H1 (cell line): ENCODE data around the gene PDE3A. TPM values are rescaled to one million over a fixed set of nuclear protein-coding genes. Genes with fewer than 3 reads are reported as not detected.

ENCODE experiments used
- CTCF ChIA-PET: fragments of 300-600 bp; sonication (Branson Sonifier 250); formaldehyde crosslinking; loops from one replicate; lab custom pipeline; 2021; ENCODE audit not compliant: partially characterized antibody; lab: Charles Lee
- POLR2A ChIA-PET: fragments of 300-600 bp; sonication (Branson Sonifier 250); formaldehyde crosslinking; loops from one replicate; lab custom pipeline; 2021; ENCODE audit warnings: inconsistent platforms; ENCODE audit not compliant: partially characterized antibody; lab: Charles Lee
- DNase-seq, 2 experiments: peaks; one replicate each; pipeline versions ENCODE4 v3.0.0 to v3.0.0-alpha.2; 2010 to 2022; ENCODE audit warnings: low spot score in 2 of 2, low read depth in 1 of 2, mixed read lengths in 1 of 2
- FAIRE-seq: peaks from 2 replicates; lab custom pipeline; 2011; peaks lifted over from hg19 to GRCh38; lab: Jason Lieb, UNC
- H2AFZ ChIP-seq: 2 replicates; pipeline ENCODE4 v1.8.1; 2012; ENCODE audit warnings: low read length, inconsistent platforms
- H2AK5ac ChIP-seq: 2 replicates; pipeline ENCODE4 v1.6.1; 2013; ENCODE audit warnings: low read depth, low read length
- H2BK120ac ChIP-seq: replicated peaks from 2 replicates; pipeline ENCODE3; 2013; ENCODE audit warnings: low read depth, low read length, inconsistent platforms
- H2BK12ac ChIP-seq: 2 replicates; pipeline ENCODE4 v1.6.1; 2013; ENCODE audit warnings: low read depth, low read length
- H2BK15ac ChIP-seq: 2 replicates; pipeline ENCODE4 v1.6.1; 2013; ENCODE audit warnings: low read length
- H2BK20ac ChIP-seq: 2 replicates; pipeline ENCODE4 v1.6.1; 2013; ENCODE audit warnings: low read length
- H2BK5ac ChIP-seq: 2 replicates; pipeline ENCODE4 v1.6.1; 2013; ENCODE audit warnings: low read depth, low read length
- H3K14ac ChIP-seq: 2 replicates; pipeline ENCODE4 v1.6.1; 2013; ENCODE audit warnings: inconsistent platforms; ENCODE audit not compliant: insufficient read length
- H3K18ac ChIP-seq: 2 replicates; pipeline ENCODE4 v1.6.1; 2013; ENCODE audit warnings: low read length; ENCODE audit errors: extremely low read depth
- H3K23ac ChIP-seq: 2 replicates; pipeline ENCODE4 v1.6.1; 2013; ENCODE audit warnings: inconsistent platforms; ENCODE audit not compliant: insufficient read length
- H3K23me2 ChIP-seq: 2 replicates; pipeline ENCODE4 v1.6.1; 2013; ENCODE audit warnings: low read depth, low read length
- H3K27ac ChIP-seq: 2 replicates; pipeline ENCODE4 v1.6.1; 2011; ENCODE audit warnings: low read depth, low read length, inconsistent platforms
- H3K27me3 ChIP-seq, 4 experiments: replicated peaks in 1 of 4; 1 replicate in 1 of 4; 2 replicates in 3 of 4; pipeline versions ENCODE4 v1.6.1 to v1.8.1; 2011 to 2013; ENCODE audit warnings: low read length in 3 of 4, mild to moderate bottlenecking in 3 of 4, inconsistent platforms in 2 of 4, mixed read lengths in 2 of 4, moderate library complexity in 1 of 4; ENCODE audit not compliant: control insufficient read depth in 3 of 4, insufficient read depth in 3 of 4; ENCODE audit errors: extremely low read depth in 1 of 4
- H3K36me3 ChIP-seq, 4 experiments: 2 replicates each; pipeline versions ENCODE4 v1.6.1 to v1.8.1; 2011 to 2013; ENCODE audit warnings: mild to moderate bottlenecking in 4 of 4, low read length in 3 of 4, moderate library complexity in 2 of 4, control low read depth in 1 of 4, inconsistent platforms in 1 of 4; ENCODE audit not compliant: insufficient read depth in 4 of 4, control insufficient read depth in 2 of 4
- H3K4ac ChIP-seq: replicated peaks from 2 replicates; pipeline ENCODE3; 2013; ENCODE audit warnings: low read length, low read depth, mixed read lengths, inconsistent platforms; ENCODE audit not compliant: insufficient read length
- H3K4me1 ChIP-seq, 4 experiments: replicated peaks in 1 of 4; 1 replicate in 1 of 4; 2 replicates in 3 of 4; pipeline versions ENCODE4 v1.6.1 to v1.8.1; 2011 to 2013; ENCODE audit warnings: low read length in 3 of 4, inconsistent platforms in 2 of 4, mixed read lengths in 1 of 4; ENCODE audit not compliant: insufficient read depth in 4 of 4, control insufficient read depth in 3 of 4
- H3K4me2 ChIP-seq, 2 experiments: 2 replicates each; pipeline versions ENCODE4 v1.6.1 to v1.8.1; 2011 to 2013; ENCODE audit warnings: low read depth in 2 of 2, low read length in 2 of 2, control low read depth in 1 of 2, inconsistent platforms in 1 of 2, mild to moderate bottlenecking in 1 of 2; ENCODE audit not compliant: insufficient read depth in 1 of 2
- H3K4me3 ChIP-seq, 4 experiments: fragments of 200-600, 300-600 bp in 1 of 4; sonication (generic), shearing (Covaris generic), sonication (Bioruptor Twin) in 1 of 4; 2 replicates each; pipeline versions ENCODE4 v1.5.1 to v1.8.1; 2011 to 2016; ENCODE audit warnings: low read length in 4 of 4, low read depth in 3 of 4, control low read depth in 2 of 4, inconsistent platforms in 2 of 4, mild to moderate bottlenecking in 2 of 4, mixed read lengths in 1 of 4, moderate library complexity in 1 of 4; ENCODE audit not compliant: insufficient read depth in 2 of 4; ENCODE audit errors: extremely low read depth in 1 of 4
- H3K56ac ChIP-seq: replicated peaks from 2 replicates; pipeline ENCODE3; 2013; ENCODE audit warnings: low read depth, mild to moderate bottlenecking, mixed read lengths, low read length, inconsistent platforms; ENCODE audit not compliant: insufficient read length
- H3K79me1 ChIP-seq: 2 replicates; pipeline ENCODE4 v1.6.1; 2013; ENCODE audit warnings: low read depth, low read length, control low read depth
- H3K79me2 ChIP-seq, 2 experiments: 2 replicates each; pipeline versions ENCODE4 v1.6.1 to v1.8.1; 2012 to 2013; ENCODE audit warnings: low read length in 2 of 2, mild to moderate bottlenecking in 2 of 2, inconsistent platforms in 1 of 2; ENCODE audit not compliant: insufficient read depth in 2 of 2, control insufficient read depth in 1 of 2
- H3K9ac ChIP-seq, 4 experiments: replicated peaks in 1 of 4; 1 replicate in 1 of 4; 2 replicates in 3 of 4; pipeline versions ENCODE4 v1.6.1 to v1.8.1; 2011 to 2013; ENCODE audit warnings: low read depth in 3 of 4, low read length in 3 of 4, control low read depth in 2 of 4, mild to moderate bottlenecking in 2 of 4, moderate library complexity in 2 of 4, inconsistent platforms in 1 of 4; ENCODE audit errors: extremely low read depth in 1 of 4
- H3K9me3 ChIP-seq, 2 experiments: 2 replicates each; pipeline versions ENCODE4 v1.6.1 to v1.8.1; 2012 to 2013; ENCODE audit warnings: mild to moderate bottlenecking in 2 of 2, moderate library complexity in 2 of 2, control low read depth in 1 of 2, inconsistent platforms in 1 of 2, low read depth in 1 of 2, low read length in 1 of 2, mixed read lengths in 1 of 2; ENCODE audit not compliant: insufficient read depth in 2 of 2
- H4K20me1 ChIP-seq, 2 experiments: replicated peaks in 1 of 2; 2 replicates each; pipeline versions ENCODE3 to v1.8.1; 2011 to 2013; ENCODE audit warnings: inconsistent platforms in 2 of 2, low read length in 2 of 2, mild to moderate bottlenecking in 1 of 2; ENCODE audit not compliant: insufficient read depth in 2 of 2, control insufficient read depth in 1 of 2
- H4K5ac ChIP-seq: 2 replicates; pipeline ENCODE4 v1.6.1; 2013; ENCODE audit warnings: low read length, low read depth, mixed read lengths, inconsistent platforms; ENCODE audit not compliant: insufficient read length
- H4K8ac ChIP-seq: 2 replicates; pipeline ENCODE4 v1.8.0; 2013; ENCODE audit warnings: mild to moderate bottlenecking, moderate library complexity, low read length, inconsistent platforms; ENCODE audit not compliant: insufficient read depth; ENCODE audit errors: extremely low read depth
- H4K91ac ChIP-seq: replicated peaks from 2 replicates; pipeline ENCODE3; 2013; ENCODE audit warnings: low read length, mixed read lengths, inconsistent platforms; ENCODE audit not compliant: insufficient read length
- ATF3 ChIP-seq: IDR thresholded peaks from 2 replicates; pipeline ENCODE4 v1.6.1; 2011; ENCODE audit warnings: low read depth, mild to moderate bottlenecking, low read length; ENCODE audit not compliant: insufficient read depth
- BACH1 ChIP-seq: IDR thresholded peaks from 2 replicates; pipeline ENCODE4 v1.6.1; 2012; ENCODE audit warnings: low read length, improper control_type of control experiment
- CEBPB ChIP-seq: IDR thresholded peaks from 2 replicates; pipeline ENCODE4 v1.6.1; 2012; ENCODE audit warnings: low read depth, low read length
- CHD1 ChIP-seq: IDR thresholded peaks from 2 replicates; pipeline ENCODE4 v1.6.1; 2012; ENCODE audit warnings: low read depth, low read length, improper control_type of control experiment
- JUN ChIP-seq: IDR thresholded peaks from 2 replicates; pipeline ENCODE4 v1.6.1; 2011; ENCODE audit warnings: low read depth, mild to moderate bottlenecking, improper control_type of control experiment, low read length
- MAX ChIP-seq: IDR thresholded peaks from 2 replicates; pipeline ENCODE4 v1.6.1; 2012; ENCODE audit warnings: inconsistent platforms
- RFX5 ChIP-seq: IDR thresholded peaks from 2 replicates; pipeline ENCODE4 v1.6.1; 2011; ENCODE audit warnings: low read depth, low read length, improper control_type of control experiment, borderline replicate concordance
- SIRT6 ChIP-seq: IDR thresholded peaks from one replicate; pipeline ENCODE4 v1.7.1; 2012; ENCODE audit warnings: low read length, inconsistent platforms
- TAF1 ChIP-seq: IDR thresholded peaks from 2 replicates; pipeline ENCODE4 v1.6.1; 2011; ENCODE audit warnings: mild to moderate bottlenecking, low read depth, low read length
- USF2 ChIP-seq: IDR thresholded peaks from 2 replicates; pipeline ENCODE4 v1.6.1; 2011; ENCODE audit warnings: low read length, improper control_type of control experiment
- WGBS, 2 experiments: shearing (Covaris generic) in 1 of 2; methylation state at CpG; one replicate each; pipeline versions ENCODE4 v1.1.6 to v1.1.7; 2013 to 2015; ENCODE audit warnings: low lambda C conversion rate in 2 of 2, mixed read lengths in 2 of 2, inconsistent platforms in 1 of 2, low coverage in 1 of 2, missing lambda C conversion rate in 1 of 2; ENCODE audit not compliant: insufficient replicate concordance in 2 of 2, insufficient coverage in 1 of 2, insufficient read length in 1 of 2; ENCODE audit errors: extremely low coverage in 1 of 2, missing lambda C conversion rate in 1 of 2; 5-methylcytosine and 5-hydroxymethylcytosine counted together
- polyA plus RNA-seq, 7 experiments: library from polyadenylated mRNA; depleted of rRNA in 3 of 7; stranded (reverse) in 5 of 7; unstranded in 2 of 7; fragments of >200 nt in 5 of 7; fragments of 200-250 nt in 2 of 7; gene quantifications; 1 replicate in 5 of 7; 2 replicates in 1 of 7; 4 replicates in 1 of 7; pipeline versions ENCODE4 v1.2.1 to v1.2.3, GENCODE V29; 2011 to 2013; ENCODE audit warnings: missing spikeins in 2 of 7, mixed read lengths in 2 of 7
- total RNA-seq: library from RNA; stranded (reverse); fragmentation: NEBNext Ultra II Directional; extraction: Animal tissue kit (Norgen Biotek cat#: 25700); gene quantifications from 2 replicates; pipeline ENCODE4 v1.2.1, GENCODE V29; 2021

PDE3A gene
- total and polyA plus RNA-seq, 2 of the 8 experiments (the other 6 are each of a cell fraction or from before 2014, with no cell fraction given): 1.4 to 3.4 TPM

- Histone ChIP-seq H3K4me3 (no peak overlapping the region), H2BK120ac (no peak overlapping the region), H2BK20ac (no peak overlapping the region), H3K27ac (no peak overlapping the region), H4K91ac (no peak overlapping the region), H3K18ac (no peak overlapping the region), H2AFZ (no peak overlapping the region), H2BK5ac (no peak overlapping the region), H4K20me1 (no peaks in the 10 kb centered on the region), H2BK12ac (no peak overlapping the region), H3K9ac (no peak overlapping the region), H3K14ac (no peak overlapping the region), H2AK5ac (no peak overlapping the region), H3K9me3 (no peaks in the 10 kb centered on the region), H3K79me2 (no peaks in the 10 kb centered on the region), H3K23ac (no peak overlapping the region), H2BK15ac (no peak overlapping the region), H3K56ac (no peak overlapping the region), H4K5ac (no peak overlapping the region), H3K4me1 (no peaks in the 10 kb centered on the region), H4K8ac (no peak overlapping the region), H3K23me2 (no peaks in the 10 kb centered on the region), H3K4ac (no peak overlapping the region), H3K4me2 (no peak overlapping the region), H3K27me3 (no peaks in the 10 kb centered on the region), H3K79me1 (no peaks in the 10 kb centered on the region), H3K36me3 (no peaks in the 10 kb centered on the region)
- ChIA-PET CTCF (no interaction called here), POLR2A (no interaction called here)
- TF ChIP-seq TAF1 (no peak), RFX5 (no peak), BACH1 (no peak), USF2 (no peak), CHD1 (no peak), SIRT6 (no peak), JUN (no peak), MAX (no peak), CEBPB (no peak), ATF3 (no peak)
- WGBS, 2 experiments: 90% methylated on average over 3 of the region's 3 CpGs; no CpG with 5 or more reads in 1 of the 2 experiments
- no peak for FAIRE-seq
- DNase-seq: no peak
Measured at GRCh38 chr12:20497707-20498106, 129.4 kb downstream of the PDE3A start.
